Measurements from ENCODE around the gene TAF4.

TAF4 gene

DNA sequence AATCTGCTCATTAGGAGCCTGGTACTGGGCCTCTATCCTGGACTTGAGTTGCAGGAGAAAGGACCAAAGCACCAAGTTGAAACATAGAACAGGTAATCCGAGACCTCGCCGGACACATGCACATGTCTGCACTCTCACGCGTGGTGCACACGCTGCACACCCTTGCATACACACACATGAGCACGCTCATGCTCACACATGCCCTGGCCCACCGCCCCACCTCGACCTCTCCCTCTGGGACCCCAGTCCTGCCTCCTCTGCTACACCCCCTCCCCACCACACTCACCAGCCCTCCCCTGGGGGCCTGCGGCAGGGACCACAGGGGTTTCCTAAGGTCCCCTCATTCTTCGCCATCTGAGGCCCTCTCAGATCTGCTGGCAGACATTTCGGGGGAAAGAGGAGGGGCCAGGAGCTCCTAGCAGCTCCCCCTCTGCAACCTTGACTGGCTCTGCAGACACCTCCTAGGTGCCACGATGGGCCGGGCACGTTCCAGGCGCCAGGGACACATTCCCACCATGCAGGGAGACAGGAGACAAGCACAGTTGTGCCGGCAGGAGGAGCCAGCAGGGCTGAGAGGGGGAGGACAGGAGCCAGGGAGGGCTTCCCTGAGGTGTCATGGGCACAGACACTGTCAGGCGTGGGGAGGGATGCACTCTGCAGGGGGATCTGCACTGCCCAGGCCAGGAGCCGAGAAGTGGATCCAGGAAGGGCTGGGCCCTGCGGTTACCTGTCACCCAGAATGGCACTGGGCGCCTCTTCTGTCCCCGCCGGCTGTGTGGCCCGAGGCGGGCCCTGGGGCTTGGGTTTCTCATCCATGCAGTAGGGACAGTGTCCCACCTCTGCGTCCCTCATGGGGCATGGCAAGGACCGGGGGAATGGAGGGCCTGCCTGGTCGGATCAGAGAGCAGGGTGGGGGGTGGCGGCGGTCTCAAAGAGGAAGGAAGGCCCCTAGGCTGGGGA, 31.0 kb upstream of the TAF4 start:
- Histone ChIP-seq H3K27ac (ENCODE audit: low read depth, low read length) (no peak overlapping the region), H2BK120ac (ENCODE audit: low read depth, low read length) (no peak overlapping the region), H4K5ac (ENCODE audit: low read length) (no peak overlapping the region), H3K79me2 (ENCODE audit: control insufficient read depth, insufficient read depth, low read length) (no peaks in the 10 kb centered on the region), H2BK15ac (replicated peaks; ENCODE audit: low read depth) (no peak overlapping the region), H3K4me2 (ENCODE audit: low read length) (no peak overlapping the region), H3K4me3 (ENCODE audit: low read length) (no peak overlapping the region), H2BK5ac (ENCODE audit: low read length) (no peak overlapping the region), H3K4ac (ENCODE audit: low read depth, low read length) (no peak overlapping the region), H3K79me1 (ENCODE audit: low read length) (no peaks in the 10 kb centered on the region), H3K56ac (ENCODE audit: low read length) (no peak overlapping the region), H4K8ac (ENCODE audit: low read depth, low read length) (no peak overlapping the region), H3K23ac (ENCODE audit: low read length) (no peak overlapping the region), H3K9ac (ENCODE audit: low read length) (no peak overlapping the region), H3K36me3 (ENCODE audit: control insufficient read depth, insufficient read depth, low read length) (no peaks in the 10 kb centered on the region), H3K18ac (ENCODE audit: low read length) (no peak overlapping the region), H3K27me3 (ENCODE audit: insufficient read depth, low read length, poor library complexity) (no peaks in the 10 kb centered on the region), H2AK5ac (ENCODE audit: low read length) (no peak overlapping the region), H3K4me1 (ENCODE audit: control insufficient read depth, low read depth, low read length) (no peaks in the 10 kb centered on the region)
- no peak for DNase-seq
- WGBS (ENCODE audit: extremely low coverage, insufficient coverage, low lambda C conversion rate): no CpG with 5 or more reads among the region's 30 CpGs

- H3K4me3 ChIP-seq (ENCODE audit: low read length): no peak overlapping the region
- no peaks in the 10 kb centered on the region for H3K79me1 ChIP-seq (ENCODE audit: low read length)
- H4K5ac ChIP-seq (ENCODE audit: low read length): no peak overlapping the region
- no peak overlapping the region for H3K27ac ChIP-seq (ENCODE audit: low read depth, low read length)
- H3K9ac ChIP-seq (ENCODE audit: low read length): no peak overlapping the region
- H3K27me3 ChIP-seq (ENCODE audit: insufficient read depth, low read length, poor library complexity): no peaks in the 10 kb centered on the region
- no peaks in the 10 kb centered on the region for H3K36me3 ChIP-seq (ENCODE audit: control insufficient read depth, insufficient read depth, low read length)
- no peak overlapping the region for H2BK120ac ChIP-seq (ENCODE audit: low read depth, low read length)
- no peak overlapping the region for H3K23ac ChIP-seq (ENCODE audit: low read length)
- H2BK5ac ChIP-seq (ENCODE audit: low read length): no peak overlapping the region
- H3K4ac ChIP-seq (ENCODE audit: low read depth, low read length): no peak overlapping the region
- DNase-seq: no peak
- no peak overlapping the region for H3K56ac ChIP-seq (ENCODE audit: low read length)
- no peaks in the 10 kb centered on the region for H3K4me1 ChIP-seq (ENCODE audit: control insufficient read depth, low read depth, low read length)
- H4K8ac ChIP-seq (ENCODE audit: low read depth, low read length): no peak overlapping the region
- no peak overlapping the region for H3K18ac ChIP-seq (ENCODE audit: low read length)
- H2BK15ac ChIP-seq (replicated peaks; ENCODE audit: low read depth): no peak overlapping the region
- no peak overlapping the region for H3K4me2 ChIP-seq (ENCODE audit: low read length)
- no CpG with 5 or more reads among the region's 3 CpGs for WGBS (ENCODE audit: extremely low coverage, insufficient coverage, low lambda C conversion rate)
- H2AK5ac ChIP-seq (ENCODE audit: low read length): no peak overlapping the region
- no peaks in the 10 kb centered on the region for H3K79me2 ChIP-seq (ENCODE audit: control insufficient read depth, insufficient read depth, low read length)
Observed at GRCh38 chr20:62089393-62089792, 23.7 kb upstream of the TAF4 start.

GRCh38 chr20:62088258-62089127, 22.8 kb upstream of the TAF4 start:
- no peak overlapping the region for H3K18ac ChIP-seq (ENCODE audit: low read length)
- no peak overlapping the region for H4K8ac ChIP-seq (ENCODE audit: low read depth, low read length)
- no peak overlapping the region for H3K4me2 ChIP-seq (ENCODE audit: low read length)
- no peak overlapping the region for H3K4me3 ChIP-seq (ENCODE audit: low read length)
- H2BK5ac ChIP-seq (ENCODE audit: low read length): no peak overlapping the region
- no peaks in the 10 kb centered on the region for H3K27me3 ChIP-seq (ENCODE audit: insufficient read depth, low read length, poor library complexity)
- H4K5ac ChIP-seq (ENCODE audit: low read length): no peak overlapping the region
- no peak overlapping the region for H3K9ac ChIP-seq (ENCODE audit: low read length)
- no peak overlapping the region for H3K56ac ChIP-seq (ENCODE audit: low read length)
- H2BK120ac ChIP-seq (ENCODE audit: low read depth, low read length): no peak overlapping the region
- no peak overlapping the region for H3K27ac ChIP-seq (ENCODE audit: low read depth, low read length)
- no peaks in the 10 kb centered on the region for H3K4me1 ChIP-seq (ENCODE audit: control insufficient read depth, low read depth, low read length)
- peak overlapping the region; percentile 57 for H3K23ac ChIP-seq (ENCODE audit: low read length)
- H3K36me3 ChIP-seq (ENCODE audit: control insufficient read depth, insufficient read depth, low read length): no peaks in the 10 kb centered on the region
- no peak overlapping the region for H2AK5ac ChIP-seq (ENCODE audit: low read length)
- H3K79me2 ChIP-seq (ENCODE audit: control insufficient read depth, insufficient read depth, low read length): no peaks in the 10 kb centered on the region
- H3K4ac ChIP-seq (ENCODE audit: low read depth, low read length): no peak overlapping the region
- peak; percentile 92 for DNase-seq
- no peaks in the 10 kb centered on the region for H3K79me1 ChIP-seq (ENCODE audit: low read length)
- no peak overlapping the region for H2BK15ac ChIP-seq (replicated peaks; ENCODE audit: low read depth)
- WGBS (ENCODE audit: extremely low coverage, insufficient coverage, low lambda C conversion rate): no CpG with 5 or more reads among the region's 15 CpGs

DNA sequence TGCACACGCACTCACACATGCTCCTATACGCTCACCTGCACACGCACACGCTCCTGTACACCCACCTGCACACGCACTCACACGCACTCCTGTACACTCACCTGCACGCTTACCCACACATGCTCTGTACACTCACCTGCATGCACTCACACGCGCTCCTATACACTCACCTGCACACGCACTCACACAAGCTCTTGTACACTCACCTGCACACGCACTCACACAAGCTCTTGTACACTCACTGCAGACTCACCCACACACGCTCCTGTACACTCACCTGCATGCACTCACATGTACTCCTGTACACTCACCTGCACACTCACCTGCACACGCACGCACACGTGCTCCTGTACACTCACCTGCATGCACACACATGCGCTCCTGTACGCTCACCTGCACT, 22.0 kb upstream of the TAF4 start:
- no peak overlapping the region for H2BK15ac ChIP-seq (replicated peaks; ENCODE audit: low read depth)
- no peak overlapping the region for H2BK120ac ChIP-seq (ENCODE audit: low read depth, low read length)
- H3K27ac ChIP-seq (ENCODE audit: low read depth, low read length): no peak overlapping the region
- H3K4me2 ChIP-seq (ENCODE audit: low read length): no peak overlapping the region
- H3K4ac ChIP-seq (ENCODE audit: low read depth, low read length): no peak overlapping the region
- no peak overlapping the region for H4K8ac ChIP-seq (ENCODE audit: low read depth, low read length)
- no peak overlapping the region for H3K56ac ChIP-seq (ENCODE audit: low read length)
- no peak overlapping the region for H3K9ac ChIP-seq (ENCODE audit: low read length)
- H2AK5ac ChIP-seq (ENCODE audit: low read length): no peak overlapping the region
- no peak for DNase-seq
- no peak overlapping the region for H2BK5ac ChIP-seq (ENCODE audit: low read length)
- no peak overlapping the region for H4K5ac ChIP-seq (ENCODE audit: low read length)
- WGBS (ENCODE audit: extremely low coverage, insufficient coverage, low lambda C conversion rate): no CpG with 5 or more reads among the region's 17 CpGs
- H3K27me3 ChIP-seq (ENCODE audit: insufficient read depth, low read length, poor library complexity): no peaks in the 10 kb centered on the region
- no peak overlapping the region for H3K23ac ChIP-seq (ENCODE audit: low read length)
- H3K18ac ChIP-seq (ENCODE audit: low read length): no peak overlapping the region
- H3K36me3 ChIP-seq (ENCODE audit: control insufficient read depth, insufficient read depth, low read length): no peaks in the 10 kb centered on the region
- H3K79me2 ChIP-seq (ENCODE audit: control insufficient read depth, insufficient read depth, low read length): no peaks in the 10 kb centered on the region
- no peak overlapping the region for H3K4me3 ChIP-seq (ENCODE audit: low read length)
- no peaks in the 10 kb centered on the region for H3K79me1 ChIP-seq (ENCODE audit: low read length)
- no peaks in the 10 kb centered on the region for H3K4me1 ChIP-seq (ENCODE audit: control insufficient read depth, low read depth, low read length)

DNA sequence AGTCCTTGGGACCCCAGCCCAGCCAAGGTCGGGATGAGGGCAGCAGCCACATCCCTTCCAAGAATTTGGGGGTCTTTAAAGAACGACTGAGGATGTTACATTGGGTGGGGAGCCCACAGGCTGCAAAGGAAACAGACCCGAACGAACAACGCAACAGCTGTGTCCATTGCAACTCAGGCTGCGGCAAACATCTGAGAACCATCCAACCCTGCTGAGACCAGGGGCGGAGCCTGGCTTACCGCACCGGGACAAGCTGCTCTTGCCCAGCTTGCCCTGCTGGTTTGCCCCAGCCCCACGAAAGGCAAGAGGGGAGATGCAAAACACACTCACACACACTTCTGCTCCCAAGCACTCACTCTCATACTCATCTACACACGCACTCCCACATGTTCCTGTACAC, 21.5 kb upstream of the TAF4 start:
- H3K27ac ChIP-seq (ENCODE audit: low read depth, low read length): no peak overlapping the region
- H3K36me3 ChIP-seq (ENCODE audit: control insufficient read depth, insufficient read depth, low read length): no peaks in the 10 kb centered on the region
- no peak overlapping the region for H3K9ac ChIP-seq (ENCODE audit: low read length)
- no peak overlapping the region for H2BK120ac ChIP-seq (ENCODE audit: low read depth, low read length)
- H3K4ac ChIP-seq (ENCODE audit: low read depth, low read length): no peak overlapping the region
- no peaks in the 10 kb centered on the region for H3K79me2 ChIP-seq (ENCODE audit: control insufficient read depth, insufficient read depth, low read length)
- H3K79me1 ChIP-seq (ENCODE audit: low read length): no peaks in the 10 kb centered on the region
- H4K8ac ChIP-seq (ENCODE audit: low read depth, low read length): no peak overlapping the region
- H3K23ac ChIP-seq (ENCODE audit: low read length): no peak overlapping the region
- H2BK5ac ChIP-seq (ENCODE audit: low read length): no peak overlapping the region
- H2AK5ac ChIP-seq (ENCODE audit: low read length): no peak overlapping the region
- no peaks in the 10 kb centered on the region for H3K27me3 ChIP-seq (ENCODE audit: insufficient read depth, low read length, poor library complexity)
- no peak overlapping the region for H3K18ac ChIP-seq (ENCODE audit: low read length)
- no CpG with 5 or more reads among the region's 11 CpGs for WGBS (ENCODE audit: extremely low coverage, insufficient coverage, low lambda C conversion rate)
- H2BK15ac ChIP-seq (replicated peaks; ENCODE audit: low read depth): no peak overlapping the region
- H4K5ac ChIP-seq (ENCODE audit: low read length): no peak overlapping the region
- no peaks in the 10 kb centered on the region for H3K4me1 ChIP-seq (ENCODE audit: control insufficient read depth, low read depth, low read length)
- H3K4me2 ChIP-seq (ENCODE audit: low read length): no peak overlapping the region
- H3K56ac ChIP-seq (ENCODE audit: low read length): no peak overlapping the region
- no peak for DNase-seq
- no peak overlapping the region for H3K4me3 ChIP-seq (ENCODE audit: low read length)
